HFFc6 (cell line): Measurements from ENCODE around the gene FAM118B. TPM values are rescaled to one million over a fixed set of nuclear protein-coding genes. Genes with fewer than 3 reads are reported as not detected.

Experiments
- DNase-seq: peaks from one replicate; pipeline ENCODE4 v3.0.0-alpha.2; 2018
- H3K27ac Mint-ChIP-seq: 2 replicates; pipeline ENCODE4 v1.8.0; 2020; ENCODE audit warnings: mild to moderate bottlenecking, mixed read lengths
- H3K27me3 Mint-ChIP-seq: 2 replicates; pipeline ENCODE4 v1.8.0; 2021; ENCODE audit warnings: mild to moderate bottlenecking, moderate library complexity, mixed read lengths; ENCODE audit not compliant: insufficient read depth
- H3K36me3 Mint-ChIP-seq: 2 replicates; pipeline ENCODE4 v1.8.0; 2021; ENCODE audit warnings: low read depth, mixed read lengths
- H3K4me1 Mint-ChIP-seq: 2 replicates; pipeline ENCODE4 v1.8.0; 2020; ENCODE audit warnings: low read depth, mixed read lengths
- H3K4me3 Mint-ChIP-seq: 2 replicates; pipeline ENCODE4 v1.8.0; 2020; ENCODE audit warnings: mild to moderate bottlenecking, moderate library complexity, mixed read lengths
- H3K9me3 Mint-ChIP-seq: 2 replicates; pipeline ENCODE4 v1.8.0; 2020; ENCODE audit warnings: mild to moderate bottlenecking, mixed read lengths
- CTCF ChIP-seq: fragments of 200-600 bp; sonication (generic); IDR thresholded peaks from 2 replicates; pipeline ENCODE4 v1.5.0; 2021; ENCODE audit warnings: antibody characterized with exemption, mild to moderate bottlenecking
- total RNA-seq, 6 experiments: library from RNA; stranded (reverse); fragmentation: NEBNext Ultra II Directional; extraction: Animal tissue kit (Norgen Biotek cat#: 25700); gene quantifications; 2 replicates in 1 of 6; 3 replicates in 5 of 6; pipeline ENCODE4 v1.2.3, GENCODE V29; 2021

The FAM118B gene
- total RNA-seq, 6 experiments from 2014 or later: 16.4 to 19.6 (median 17.8) TPM

GRCh38 chr11:126265811-126266210 lies 54.2 kb downstream of the FAM118B start:
- no peak overlapping the region; the same call in 1 of the 2 replicates for H3K4me3 Mint-ChIP-seq
- peaks cover 65% of the 10 kb centered on the region for H3K36me3 Mint-ChIP-seq

GRCh38 chr11:126267650-126268049 lies 56.1 kb downstream of the FAM118B start:
- Mint-ChIP-seq H3K27ac (peak overlapping the region; percentile 98), H3K4me1 (peaks cover 29% of the 10 kb centered on the region), H3K4me3 (peak overlapping the region; percentile 99), H3K9me3 (no peaks in the 10 kb centered on the region), H3K27me3 (peaks cover 4% of the 10 kb centered on the region; the same call in 1 of the 2 replicates), H3K36me3 (peaks cover 53% of the 10 kb centered on the region)
- TF ChIP-seq CTCF: no peak
- no peak for DNase-seq

More at GRCh38 chr11:126265811-126266210, 54.2 kb downstream of the FAM118B start:
- peak; percentile 15; the same call in 1 of the 2 replicates for TF ChIP-seq CTCF
- Mint-ChIP-seq H3K9me3 (no peaks in the 10 kb centered on the region), H3K27me3 (peaks cover 4% of the 10 kb centered on the region; the same call in 1 of the 2 replicates), H3K27ac (no peak overlapping the region; the same call in 1 of the 2 replicates), H3K4me1 (peaks cover 33% of the 10 kb centered on the region)
- DNase-seq: peak; percentile 9

DNA sequence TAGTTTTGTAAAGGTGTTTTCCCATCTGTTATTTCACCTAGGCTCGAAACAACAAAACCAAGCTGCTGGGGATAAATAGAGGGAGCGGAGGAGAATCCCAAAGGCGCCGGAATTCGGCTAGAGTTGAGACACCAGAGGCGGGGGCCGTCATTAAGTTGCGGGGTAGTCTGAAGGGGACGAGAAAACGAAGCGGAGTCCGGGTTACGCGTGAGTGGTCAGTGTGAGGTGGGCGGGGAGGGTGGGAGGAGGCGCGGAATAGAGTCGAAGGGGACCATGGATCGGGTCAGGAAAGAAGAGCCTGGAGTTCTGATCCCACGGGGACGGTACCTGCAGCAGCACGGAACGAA lies 56.8 kb downstream of the FAM118B start:
- H3K27ac Mint-ChIP-seq: peak overlapping the region; percentile 98
- peaks cover 29% of the 10 kb centered on the region for H3K4me1 Mint-ChIP-seq
- H3K36me3 Mint-ChIP-seq: peaks cover 47% of the 10 kb centered on the region
- H3K4me3 Mint-ChIP-seq: peak overlapping the region; percentile 99
- no peak for DNase-seq
- H3K9me3 Mint-ChIP-seq: no peaks in the 10 kb centered on the region
- TF ChIP-seq CTCF: no peak
- H3K27me3 Mint-ChIP-seq: peaks cover 4% of the 10 kb centered on the region; the same call in 1 of the 2 replicates

GRCh38 chr11:126268708-126269579 lies 57.4 kb downstream of the FAM118B start, which contains the start of the genes FOXRED1 and SRPRA:
Gene FOXRED1, plus strand, starts transcription at chr11:126269154. Its CDS starts 53 bp downstream, at chr11:126269207.
Gene SRPRA, minus strand, starts transcription at chr11:126268895. Its CDS starts 91 bp downstream, at chr11:126268804.
- peaks cover 2% of the 10 kb centered on the region; the same call in 1 of the 2 replicates for H3K27me3 Mint-ChIP-seq
- H3K27ac Mint-ChIP-seq: peak within 1 kb of the TSS; percentile 98
- no peak for TF ChIP-seq CTCF
- H3K36me3 Mint-ChIP-seq: peaks cover 47% of the 10 kb centered on the region
- no peaks in the 10 kb centered on the region for H3K9me3 Mint-ChIP-seq
- peaks cover 29% of the 10 kb centered on the region for H3K4me1 Mint-ChIP-seq
- H3K4me3 Mint-ChIP-seq: peak within 1 kb of the TSS; percentile 99
- peak; percentile 99 for DNase-seq

- TF ChIP-seq CTCF: no peak
- H3K36me3 Mint-ChIP-seq: peaks cover 33% of the 10 kb centered on the region
- H3K27ac Mint-ChIP-seq: no peak overlapping the region
- H3K27me3 Mint-ChIP-seq: no peaks in the 10 kb centered on the region; the same call in 1 of the 2 replicates
- no peak for DNase-seq
- no peak overlapping the region for H3K4me3 Mint-ChIP-seq
- H3K4me1 Mint-ChIP-seq: peaks cover 11% of the 10 kb centered on the region
- no peaks in the 10 kb centered on the region for H3K9me3 Mint-ChIP-seq
These were observed 65.7 kb downstream of the FAM118B start for GRCh38 chr11:126277322-126277721.
